ENCODE measurements around the gene PGF. TPM values are rescaled to one million over a fixed set of nuclear protein-coding genes. Genes with fewer than 3 reads are reported as not detected.

Gene PGF
- total and polyA plus RNA-seq, 2 of the 13 experiments (the other 11 are each of a cell fraction or from before 2014, with no cell fraction given): 10.7 to 27.5 TPM

GRCh38 chr14:74898694-74899093, 56.7 kb downstream of the PGF start (continued):
- TF ChIP-seq ZNF564 (CRISPR knock-in tag; IDR thresholded peaks at IDR 0.05): no peak
- TF ChIP-seq GABPB1 (CRISPR knock-in tag; IDR thresholded peaks at IDR 0.05): peak; percentile 73
- peak; percentile 96 for TF ChIP-seq ARNTL (CRISPR knock-in tag; IDR thresholded peaks at IDR 0.05)
- TF ChIP-seq ADNP (CRISPR knock-in tag; IDR thresholded peaks at IDR 0.05): no peak
- TF ChIP-seq ZNF33A (CRISPR knock-in tag; IDR thresholded peaks at IDR 0.05; ENCODE audit: borderline replicate concordance): no peak
- TF ChIP-seq HOMEZ (CRISPR knock-in tag; IDR thresholded peaks at IDR 0.05; ENCODE audit: low read depth): peak; percentile 78; the same call in 1 of the 2 replicates
- no peak for TF ChIP-seq RCOR2 (CRISPR knock-in tag; IDR thresholded peaks at IDR 0.05)
- TF ChIP-seq LCORL (IDR thresholded peaks at IDR 0.05): no peak
- TF ChIP-seq LCORL (CRISPR knock-in tag; IDR thresholded peaks at IDR 0.05): peak; percentile 23; the same call in 1 of the 2 replicates
- TF ChIP-seq ZNF770 (CRISPR knock-in tag; IDR thresholded peaks at IDR 0.05): peak; percentile 50; the same call in 1 of the 2 replicates
- peak; percentile 78; the same call in 1 of the 2 replicates for TF ChIP-seq NRL (CRISPR knock-in tag; IDR thresholded peaks at IDR 0.05; ENCODE audit: borderline replicate concordance)
- TF ChIP-seq BORCS8-MEF2B (CRISPR knock-in tag; IDR thresholded peaks at IDR 0.05): peak; percentile 77; the same call in 1 of the 2 replicates
- no peak; the same call in 1 of the 2 replicates for TF ChIP-seq ZIK1 (CRISPR knock-in tag; IDR thresholded peaks at IDR 0.05; ENCODE audit: borderline replicate concordance, low read depth)
- no peak for TF ChIP-seq SRSF4 (IDR thresholded peaks at IDR 0.05; ENCODE audit: low read depth, low read length, poor library complexity, severe bottlenecking)
- peak; percentile 99 for TF ChIP-seq TGIF2 (CRISPR knock-in tag; IDR thresholded peaks at IDR 0.05)
- TF ChIP-seq NFYC (CRISPR knock-in tag; IDR thresholded peaks at IDR 0.05): no peak; the same call in 1 of the 2 replicates
- TF ChIP-seq ZFP82 (CRISPR knock-in tag; IDR thresholded peaks at IDR 0.05; ENCODE audit: borderline replicate concordance): 0 out of 2 replicates have a peak, but pooled peaks have one; percentile 24
- TF ChIP-seq MYPOP (CRISPR knock-in tag; IDR thresholded peaks at IDR 0.05): no peak
- 0 out of 2 replicates have a peak, but pooled peaks have one; percentile 58 for TF ChIP-seq TMF1 (CRISPR knock-in tag; IDR thresholded peaks at IDR 0.05; ENCODE audit: low read depth)
- TF ChIP-seq ZNF75D (CRISPR knock-in tag; IDR thresholded peaks at IDR 0.05; ENCODE audit: borderline replicate concordance): no peak
- TF ChIP-seq ZNF562 (CRISPR knock-in tag; IDR thresholded peaks at IDR 0.05; ENCODE audit: borderline replicate concordance): no peak
- TF ChIP-seq ELF1 (CRISPR knock-in tag; IDR thresholded peaks at IDR 0.05): no peak
- TF ChIP-seq SIN3A (IDR thresholded peaks at IDR 0.05; ENCODE audit: borderline replicate concordance, low read depth, low read length): peak; percentile 96
- TF ChIP-seq HES4 (CRISPR knock-in tag; IDR thresholded peaks at IDR 0.05; ENCODE audit: borderline replicate concordance): peak; percentile 71; the same call in 1 of the 2 replicates
- peak; percentile 81; the same call in 1 of the 2 replicates for TF ChIP-seq NR0B2 (CRISPR knock-in tag; IDR thresholded peaks at IDR 0.05)
